Gastrocnemius medialis (tissue), 4 donors: ENCODE results near the gene CTXN1. TPM values are rescaled to one million over a fixed set of nuclear protein-coding genes. Genes with fewer than 3 reads are reported as not detected.

Source experiments
- ATAC-seq, 2 donors: fragments of 150-250 bp; one replicate each; pipeline ENCODE4 v1.9.1; 2016
- DNase-seq, 2 donors: peaks; one replicate each; pipeline ENCODE4 v3.0.0-alpha.2; 2019
- H3K27ac ChIP-seq, 4 donors: fragments of 200-600 bp; sonication (generic); 1 replicate in 1 of 4; 2 replicates in 3 of 4; pipeline ENCODE4 v1.5.1; 2016 to 2018; ENCODE audit warnings: mild to moderate bottlenecking in 2 of 4, moderate library complexity in 1 of 4
- H3K27me3 ChIP-seq, 3 donors: fragments of 200-600 bp; sonication (generic) in 2 of 3; 1 replicate in 1 of 3; 2 replicates in 2 of 3; pipeline versions ENCODE4 v1.5.1 to v1.6.0; 2016 to 2019; ENCODE audit warnings: mild to moderate bottlenecking in 1 of 3, moderate library complexity in 1 of 3
- H3K36me3 ChIP-seq, 2 donors: fragments of 200-600 bp; sonication (generic) in 1 of 2; one replicate each; pipeline ENCODE4 v1.5.1; 2017 to 2018
- H3K4me1 ChIP-seq, 2 donors: fragments of 200-600 bp; sonication (generic) in 1 of 2; one replicate each; pipeline ENCODE4 v1.5.1; 2016 to 2017; ENCODE audit warnings: mild to moderate bottlenecking in 2 of 2
- H3K4me3 ChIP-seq, 4 donors: fragments of 200-600 bp; sonication (generic) in 3 of 4; 1 replicate in 1 of 4; 2 replicates in 3 of 4; pipeline ENCODE4 v1.5.1; 2016 to 2019; ENCODE audit warnings: mild to moderate bottlenecking in 2 of 4
- H3K9me3 ChIP-seq, 3 donors: fragments of 200-600 bp; sonication (generic) in 2 of 3; 1 replicate in 1 of 3; 2 replicates in 2 of 3; pipeline ENCODE4 v1.5.1; 2016 to 2019
- CTCF ChIP-seq, 5 experiments: fragments of 450-650 bp in 3 of 5; fragments of 200-600 bp in 2 of 5; sonication (generic) in 2 of 5; IDR thresholded peaks in 4 of 5; conservative IDR thresholded peaks in 1 of 5; 1 replicate in 4 of 5; 2 replicates in 1 of 5; pipeline ENCODE4 v1.5.1; 2016 to 2019; ENCODE audit warnings: antibody characterized with exemption in 5 of 5, mild to moderate bottlenecking in 3 of 5, moderate library complexity in 3 of 5
- POLR2A ChIP-seq, 2 donors: fragments of 450-650 bp; IDR thresholded peaks; one replicate each; pipeline ENCODE4 v1.6.1; 2017; ENCODE audit warnings: antibody characterized with exemption in 2 of 2, mild to moderate bottlenecking in 2 of 2, moderate library complexity in 2 of 2
- in situ Hi-C, 4 donors: fragments of 200-750 bp; cut with MboI; loops; one replicate each; pipeline versions ENCODE4 v1.15.0 to v1.8.0; 2017; ENCODE audit warnings: low sequenced_read_pairs in 4 of 4
- intact Hi-C: fragments of 100-400 bp; cut with DNase I; formaldehyde crosslinking; loops from one replicate; pipeline ENCODE4 v1.15.1; 2023; ENCODE audit warnings: low total_unique reads
- total RNA-seq, 4 donors: library from RNA; depleted of rRNA; stranded (reverse); fragments of >200 nt; gene quantifications; one replicate each; pipeline versions ENCODE4 v1.1.0 to v1.2.3, GENCODE V29; 2016

Gene CTXN1
- total RNA-seq, 4 donors from 2014 or later, result not detected

GRCh38 chr19:7883105-7883504 is 42.8 kb downstream of the CTXN1 start:
- Histone ChIP-seq H3K27ac (no peak overlapping the region), H3K36me3 (no peaks in the 10 kb centered on the region), H3K4me1 (no peaks in the 10 kb centered on the region), H3K27me3 (peaks cover 2 to 10% (median 8%) of the 10 kb centered on the region in 3 donors), H3K9me3 (no peaks in the 10 kb centered on the region), H3K4me3 (no peak overlapping the region)
- no peak for TF ChIP-seq CTCF (IDR thresholded peaks at IDR 0.05 in 4 of 5, conservative IDR thresholded peaks at IDR 0.05 in 1 of 5)
- TF ChIP-seq POLR2A (IDR thresholded peaks at IDR 0.05), result no peak
- DNase-seq, result no peak
- no peak for ATAC-seq
- in situ Hi-C loops (no loop called here), intact Hi-C loops (no loop called here)

GRCh38 chr19:7881910-7882309 is 44.0 kb downstream of the CTXN1 start:
- Histone ChIP-seq H3K4me3 (no peak overlapping the region), H3K4me1 (no peaks in the 10 kb centered on the region), H3K27ac (no peak overlapping the region), H3K9me3 (no peaks in the 10 kb centered on the region), H3K27me3 (peaks cover 0 to 2% (median 0%) of the 10 kb centered on the region in 3 donors), H3K36me3 (no peaks in the 10 kb centered on the region)
- intact Hi-C loops (no loop called here), in situ Hi-C loops (no loop called here)
- no peak for ATAC-seq
- DNase-seq, result no peak
- TF ChIP-seq CTCF (IDR thresholded peaks at IDR 0.05 in 4 of 5, conservative IDR thresholded peaks at IDR 0.05 in 1 of 5) (no peak), POLR2A (IDR thresholded peaks at IDR 0.05) (no peak)

GRCh38 chr19:7879836-7880235 is 46.1 kb downstream of the CTXN1 start:
- intact Hi-C loops, result no loop called here
- H3K36me3 ChIP-seq, result no peaks in the 10 kb centered on the region
- no peak for ATAC-seq

GRCh38 chr19:7879111-7879807 is 46.7 kb downstream of the CTXN1 start:
- no peak for ATAC-seq
- H3K27me3 ChIP-seq, result peaks cover 13 to 21% (median 16%) of the 10 kb centered on the region in 3 donors

More at GRCh38 chr19:7879836-7880235, 46.1 kb downstream of the CTXN1 start:
- H3K4me1 ChIP-seq, result no peaks in the 10 kb centered on the region
- H3K27ac ChIP-seq, result no peak overlapping the region
- H3K9me3 ChIP-seq, result no peaks in the 10 kb centered on the region
- no peak overlapping the region for H3K4me3 ChIP-seq
- no peak for DNase-seq
- H3K27me3 ChIP-seq, result peaks cover 8 to 17% (median 11%) of the 10 kb centered on the region in 3 donors
- in situ Hi-C loops, result no loop called here
- TF ChIP-seq CTCF (IDR thresholded peaks at IDR 0.05 in 4 of 5, conservative IDR thresholded peaks at IDR 0.05 in 1 of 5), result no peak
- no peak for TF ChIP-seq POLR2A (IDR thresholded peaks at IDR 0.05)

More at GRCh38 chr19:7879111-7879807, 46.7 kb downstream of the CTXN1 start:
- intact Hi-C loops, result no loop called here
- H3K36me3 ChIP-seq, result no peaks in the 10 kb centered on the region
- in situ Hi-C loops, result no loop called here
- no peak overlapping the region for H3K4me3 ChIP-seq
- H3K9me3 ChIP-seq, result no peaks in the 10 kb centered on the region
- TF ChIP-seq POLR2A (IDR thresholded peaks at IDR 0.05) (no peak), CTCF (IDR thresholded peaks at IDR 0.05 in 4 of 5, conservative IDR thresholded peaks at IDR 0.05 in 1 of 5) (no peak)
- no peak for DNase-seq
- no peak overlapping the region for H3K27ac ChIP-seq
- no peaks in the 10 kb centered on the region for H3K4me1 ChIP-seq
